NOMO-1 treated with dmso at 0.1 percent for 144 hours (cell line): ENCODE data around the gene MFAP3L.

ENCODE experiments used
- DNase-seq: peaks from one replicate; lab custom pipeline; 2025; ENCODE audit not compliant: unreplicated experiment; lab: John Stamatoyannopoulos, UW

Gene MFAP3L

DNA sequence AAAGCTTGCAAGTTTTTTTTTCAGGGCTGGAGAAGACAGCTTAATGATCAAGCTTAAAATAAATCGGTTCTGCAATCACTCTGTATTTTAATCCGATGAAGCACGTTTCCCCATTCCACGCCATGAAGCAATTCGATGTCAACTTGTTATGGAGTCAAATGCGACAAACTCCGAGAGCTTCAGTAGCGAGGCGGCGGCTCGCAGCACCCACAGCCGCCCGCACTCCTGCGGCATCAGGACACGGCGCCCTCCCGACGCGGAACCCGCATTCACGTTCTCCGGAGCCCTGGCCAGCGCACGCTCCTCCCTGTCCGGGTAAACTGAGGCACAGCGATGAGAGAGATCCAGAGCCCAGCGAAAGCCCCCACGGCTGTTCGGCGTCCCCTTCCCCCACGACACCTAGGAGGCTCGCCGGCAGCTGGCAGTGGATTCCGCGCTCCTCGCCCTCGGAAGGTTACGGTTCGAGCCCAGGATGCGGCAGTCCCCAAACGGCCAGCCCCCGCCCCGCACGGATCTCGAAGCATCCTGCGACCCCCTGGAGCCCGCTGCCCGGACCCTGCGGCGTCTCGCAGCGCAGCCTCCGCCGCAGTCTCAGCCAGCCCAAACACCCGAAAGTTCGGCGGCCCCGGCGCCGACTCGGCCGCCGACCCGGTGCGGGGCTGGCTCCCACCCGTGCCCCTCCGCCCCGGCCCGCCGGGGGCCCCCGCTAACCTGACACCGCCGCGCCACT is 507 bp downstream of the MFAP3L start:
- no peak for DNase-seq

DNA sequence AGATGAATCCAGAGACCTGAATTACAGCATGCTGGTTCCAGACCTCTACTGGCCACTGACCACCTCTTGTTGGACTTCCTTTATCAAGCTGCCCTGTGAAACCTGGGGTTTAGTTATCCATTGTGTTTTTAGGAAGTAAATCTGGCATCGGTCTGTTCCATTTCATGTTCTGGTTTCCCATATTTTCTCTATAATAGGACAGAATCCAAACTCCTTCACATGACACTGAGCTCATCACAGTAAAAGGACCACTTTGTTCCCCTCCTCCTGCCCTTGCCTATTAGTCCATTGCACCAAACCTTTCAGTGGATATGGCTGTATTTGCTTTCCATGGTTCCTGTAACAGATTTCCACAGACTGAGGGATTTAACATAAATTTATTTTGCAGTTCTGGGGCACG is 4.0 kb downstream of the MFAP3L start:
- no peak for DNase-seq

DNA sequence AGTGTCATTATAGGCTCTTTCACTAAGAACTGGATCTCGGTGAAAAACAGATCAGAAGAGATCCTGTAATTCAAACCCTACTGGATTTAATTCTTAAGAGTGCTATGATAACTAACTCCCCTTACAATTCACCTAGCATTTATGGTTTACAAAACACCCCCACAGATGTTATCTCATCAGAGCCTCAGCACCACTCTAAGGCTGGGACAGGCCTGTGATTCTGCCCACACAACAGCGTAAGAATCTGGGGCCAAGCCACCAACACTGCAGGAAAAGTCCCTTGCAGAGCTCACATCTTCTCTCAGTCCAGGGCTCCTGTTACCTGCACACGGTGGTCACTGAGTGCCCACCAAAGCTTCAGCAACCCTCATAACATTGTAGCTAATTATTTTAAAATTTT is 8.9 kb downstream of the MFAP3L start:
- no peak for DNase-seq

DNA sequence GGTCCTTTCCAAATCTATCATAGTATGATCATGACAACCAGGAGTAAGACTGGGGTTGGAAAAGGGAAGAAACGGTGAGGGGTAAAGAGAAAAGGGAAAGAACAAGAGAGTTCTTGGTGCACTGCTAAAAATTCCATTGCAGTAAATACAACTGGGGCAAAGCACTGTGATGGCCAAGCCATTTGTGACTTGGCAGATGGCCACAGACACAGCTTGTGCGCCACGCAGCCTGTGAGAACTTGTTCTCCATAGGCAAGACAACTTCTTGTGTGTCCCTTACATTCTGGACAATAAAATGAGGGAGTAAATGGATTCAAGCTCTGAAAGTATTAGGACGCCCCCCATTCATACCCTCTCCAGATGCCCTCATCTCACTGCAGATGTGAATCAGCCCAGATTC is 10.9 kb downstream of the MFAP3L start:
- DNase-seq, result no peak

DNA sequence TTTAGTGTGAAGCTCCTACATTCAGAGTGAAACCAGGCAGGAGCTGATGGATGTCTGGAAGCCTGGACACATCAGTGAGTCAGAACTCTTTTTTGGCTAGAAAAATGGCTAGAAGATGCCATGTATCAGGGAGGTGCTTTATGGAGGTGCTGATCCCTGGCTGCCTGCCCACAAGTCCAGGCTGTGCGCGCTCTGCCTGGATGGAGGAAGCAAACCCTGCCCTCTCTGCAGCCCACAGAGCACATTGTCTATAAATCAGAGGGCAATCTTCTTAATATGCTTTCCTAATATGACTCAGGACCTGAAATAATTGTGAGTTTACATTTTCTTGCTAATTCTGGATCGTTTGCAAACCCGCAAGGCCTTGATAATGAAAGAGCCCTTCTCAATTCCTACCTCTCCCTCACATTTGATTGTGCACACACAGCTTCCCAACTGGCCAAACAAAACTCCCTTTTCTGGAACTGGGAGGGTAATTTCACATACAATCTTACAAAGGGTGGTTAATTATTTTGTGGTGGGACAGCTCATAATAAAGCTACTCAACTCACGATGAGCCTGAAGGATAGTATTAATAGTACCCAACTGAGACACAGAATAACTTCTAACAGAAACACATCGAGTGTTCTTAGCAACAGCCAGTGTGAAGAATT is 11.7 kb downstream of the MFAP3L start:
- DNase-seq, result no peak

DNA sequence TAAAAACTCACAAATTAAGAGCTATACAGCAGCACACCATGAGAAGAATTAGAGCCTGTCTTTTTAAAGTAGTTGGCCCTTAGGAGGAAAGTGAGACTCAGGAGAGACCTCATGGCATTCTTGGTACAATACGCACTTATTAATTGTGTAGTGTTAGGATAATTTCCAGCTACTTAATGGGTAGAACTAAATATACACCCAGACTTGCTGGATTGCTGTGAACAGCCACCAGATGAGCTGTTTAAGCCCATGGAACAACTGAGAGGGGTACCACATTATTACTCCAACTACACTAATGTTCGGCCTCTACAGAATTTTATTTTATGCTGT is 13.6 kb downstream of the MFAP3L start:
- DNase-seq, result no peak

DNA sequence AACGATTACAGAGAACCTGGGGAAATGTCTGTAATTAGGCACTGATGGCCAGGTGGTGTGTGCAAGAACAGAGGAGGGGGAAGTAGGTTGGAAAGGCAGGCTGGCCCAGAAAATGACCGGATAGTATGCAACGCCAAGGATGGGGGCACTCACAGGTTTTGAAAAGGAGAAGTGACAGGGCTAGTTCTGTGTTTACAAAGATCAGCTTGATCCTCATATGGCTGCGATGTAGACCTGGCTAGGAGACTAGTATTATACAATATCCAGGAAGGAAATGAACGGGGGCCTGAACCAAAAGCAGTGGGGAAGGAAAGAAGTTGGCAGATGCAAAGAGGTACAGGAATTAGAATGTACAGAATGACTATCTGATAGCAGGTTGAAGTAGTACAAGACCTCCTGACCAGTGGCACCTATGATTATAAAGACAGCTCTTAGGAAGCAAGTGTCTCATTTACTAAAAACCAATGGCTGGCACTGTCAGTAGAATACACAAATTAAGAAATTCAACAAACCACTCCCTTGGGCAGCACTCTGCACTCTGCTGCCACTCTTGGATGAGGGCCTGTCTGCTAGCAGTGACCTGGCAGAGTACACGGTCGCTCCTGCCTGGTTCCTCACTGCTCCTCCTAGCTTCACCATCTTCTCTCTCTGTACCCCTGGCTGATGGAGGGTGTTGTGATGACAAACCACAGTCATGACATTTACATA is 14.1 kb downstream of the MFAP3L start:
- DNase-seq, result peak; percentile 30

DNA sequence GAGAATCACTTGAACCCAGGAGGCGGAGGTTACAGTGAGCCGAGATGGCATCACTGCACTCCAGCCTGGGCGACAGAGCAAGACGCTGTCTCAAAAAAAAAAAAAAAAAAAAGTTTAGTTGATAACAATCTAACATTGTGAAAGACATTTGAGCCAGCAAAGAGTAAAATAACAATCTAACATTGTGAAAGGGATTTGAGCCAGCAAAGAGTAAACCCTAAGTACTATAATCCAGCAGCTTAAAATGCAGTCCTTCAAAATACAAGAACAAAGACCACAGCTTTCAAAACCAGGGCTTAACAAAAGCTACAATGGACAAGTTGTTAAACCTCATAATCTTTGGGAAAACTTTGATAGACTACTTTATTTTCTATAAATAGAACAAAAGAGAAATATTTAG is 16.9 kb downstream of the MFAP3L start:
- no peak for DNase-seq

DNA sequence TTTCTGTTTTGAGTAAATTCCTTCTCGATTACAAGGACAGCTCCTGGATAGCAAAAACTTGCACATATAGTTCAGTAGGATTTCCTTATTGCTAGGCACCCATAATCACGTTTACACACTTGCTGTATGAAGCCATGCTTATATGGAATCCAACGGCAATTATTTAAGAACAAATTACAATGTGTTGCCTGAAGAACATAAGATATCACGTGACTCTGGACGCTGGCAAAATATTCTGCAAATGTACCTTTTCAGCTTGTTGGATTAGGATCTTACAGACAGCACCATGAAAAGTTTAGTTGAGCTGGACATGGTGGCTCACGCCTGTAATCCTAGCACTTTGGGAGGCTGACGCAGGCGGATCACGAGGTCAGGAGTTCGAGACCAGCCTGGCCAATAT is 17.4 kb downstream of the MFAP3L start:
- no peak for DNase-seq

DNA sequence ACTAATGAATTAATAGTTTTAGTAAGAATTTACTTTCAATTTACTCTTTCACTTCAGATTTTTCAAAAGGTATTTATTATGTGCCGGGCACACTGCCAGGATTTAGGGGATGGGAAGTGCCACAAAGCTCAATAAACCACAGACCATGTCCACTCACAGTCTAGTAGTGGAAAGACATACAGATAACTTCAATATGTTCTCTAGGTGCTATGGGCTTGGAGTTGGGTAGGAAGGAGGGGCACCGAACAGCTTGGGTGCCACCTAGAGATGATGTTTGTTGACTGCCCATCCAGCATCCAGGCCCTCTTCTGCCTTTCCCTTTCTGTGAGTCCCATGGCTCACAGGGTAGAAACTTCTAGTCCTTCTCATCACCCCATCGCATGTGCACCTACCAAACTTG is 17.8 kb downstream of the MFAP3L start:
- no peak for DNase-seq

DNA sequence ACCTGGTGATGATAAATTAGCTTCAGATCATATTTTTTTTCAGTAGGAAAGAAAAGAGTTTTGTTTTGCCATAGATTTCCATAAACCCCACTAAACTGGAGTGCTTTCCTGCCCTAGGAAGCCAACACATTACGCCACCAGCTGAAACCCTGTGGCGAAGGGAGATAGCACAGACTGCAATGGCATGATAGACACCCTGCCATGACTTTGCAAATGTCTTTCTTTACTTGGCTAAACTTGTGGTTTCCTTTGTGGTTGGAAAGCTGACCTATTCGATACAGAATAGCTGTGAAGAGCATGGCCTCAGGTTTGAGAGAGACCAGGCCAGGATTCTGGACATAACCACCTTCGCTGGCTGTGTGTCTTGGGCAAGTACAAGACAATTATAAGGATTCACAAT is 19.1 kb downstream of the MFAP3L start:
- DNase-seq, result peak; percentile 17

DNA sequence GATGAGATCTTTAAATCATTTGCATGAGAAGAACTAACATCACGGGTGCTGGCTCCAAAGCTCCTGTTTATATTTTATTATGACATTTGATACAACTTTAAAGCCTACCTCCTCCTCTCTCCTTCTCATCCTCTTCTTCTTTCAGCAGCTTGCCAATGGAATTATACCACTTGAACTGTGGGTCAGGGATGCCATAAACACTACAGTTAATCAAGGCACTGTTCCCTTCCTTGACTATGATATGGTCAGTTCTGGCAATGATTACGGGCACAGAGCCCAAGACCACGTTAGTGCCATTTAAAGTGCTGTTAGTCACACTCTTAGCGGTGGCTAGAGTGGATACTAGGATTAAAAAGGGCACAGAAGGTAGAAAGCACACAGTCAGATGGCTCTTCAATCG is 20.7 kb downstream of the MFAP3L start:
- DNase-seq, result no peak

DNA sequence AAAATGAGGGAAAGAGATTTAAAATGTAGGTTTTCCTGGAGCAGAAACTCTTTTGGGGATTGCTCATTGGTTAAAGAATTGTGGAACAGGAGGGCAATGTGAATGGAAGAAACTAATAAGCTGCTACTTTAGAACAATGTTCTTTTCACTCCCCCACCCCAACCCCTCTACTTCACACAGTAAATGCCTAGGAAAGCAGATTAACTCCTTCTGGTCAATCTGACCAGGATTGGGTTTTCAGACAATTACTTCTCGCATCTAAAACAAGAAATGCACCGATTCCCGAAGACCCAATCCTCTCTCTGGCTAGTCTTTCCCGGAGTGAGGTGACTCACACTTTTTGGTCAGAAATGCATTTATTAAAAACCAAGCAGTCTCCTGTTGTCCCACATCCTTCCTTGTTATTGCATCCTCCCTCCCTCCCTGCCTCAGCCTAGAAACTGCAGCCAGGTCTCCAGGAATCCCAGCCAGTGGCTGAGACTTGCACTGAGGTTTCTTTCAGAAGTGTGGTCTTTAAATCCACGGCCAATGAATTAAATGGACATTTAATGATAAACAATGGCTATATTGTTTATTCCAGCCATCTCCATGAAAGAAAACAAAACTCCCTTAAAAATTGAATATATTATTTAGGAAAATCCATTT is 21.4 kb downstream of the MFAP3L start:
- DNase-seq, result no peak

DNA sequence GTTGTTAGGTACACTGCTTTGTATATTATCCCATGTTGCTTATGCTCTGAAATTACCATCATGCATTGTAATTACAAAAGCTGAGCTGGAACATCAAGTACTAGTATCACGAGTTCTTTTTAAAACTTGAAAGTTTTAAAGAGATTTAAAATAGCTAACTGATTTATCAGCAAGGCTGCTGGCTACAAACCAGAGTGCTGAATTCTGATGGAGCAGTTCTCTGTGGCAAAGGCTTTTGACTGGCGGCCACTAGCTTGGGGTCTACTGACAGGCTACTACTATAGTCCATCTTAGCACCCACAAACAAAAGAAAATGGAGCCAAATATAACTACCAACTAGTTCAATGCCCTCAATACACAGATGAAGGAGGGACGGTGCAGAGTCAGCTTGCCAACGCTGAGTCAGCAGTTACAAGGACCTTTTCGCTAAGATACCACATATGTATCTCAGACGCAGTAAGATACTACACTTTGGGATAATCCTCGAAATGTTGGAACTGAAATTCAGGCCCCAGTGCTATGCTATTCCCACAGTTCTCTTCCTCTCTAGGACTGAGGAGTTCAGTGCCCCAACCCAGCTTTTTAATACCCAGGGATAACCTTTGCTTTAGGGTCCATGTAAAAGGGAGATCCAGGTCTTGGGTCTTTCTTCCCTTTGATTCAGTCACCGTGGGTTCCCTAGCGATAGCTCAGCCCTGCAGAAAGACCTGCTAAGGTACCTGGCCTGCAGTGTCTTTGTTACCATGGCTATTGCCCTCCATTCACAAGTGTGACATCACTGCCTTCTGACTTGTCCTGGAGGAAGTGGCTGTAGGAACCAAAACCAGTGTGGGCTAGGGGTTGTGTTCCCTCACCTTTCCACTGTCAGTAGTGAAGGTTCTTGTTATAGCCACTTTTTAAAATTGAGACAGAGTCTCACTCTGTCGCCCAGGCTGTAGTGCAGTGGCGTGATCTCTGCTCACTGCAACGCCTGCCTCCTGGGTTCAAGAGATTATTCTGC is 22.8 kb downstream of the MFAP3L start:
- DNase-seq, result no peak

DNA sequence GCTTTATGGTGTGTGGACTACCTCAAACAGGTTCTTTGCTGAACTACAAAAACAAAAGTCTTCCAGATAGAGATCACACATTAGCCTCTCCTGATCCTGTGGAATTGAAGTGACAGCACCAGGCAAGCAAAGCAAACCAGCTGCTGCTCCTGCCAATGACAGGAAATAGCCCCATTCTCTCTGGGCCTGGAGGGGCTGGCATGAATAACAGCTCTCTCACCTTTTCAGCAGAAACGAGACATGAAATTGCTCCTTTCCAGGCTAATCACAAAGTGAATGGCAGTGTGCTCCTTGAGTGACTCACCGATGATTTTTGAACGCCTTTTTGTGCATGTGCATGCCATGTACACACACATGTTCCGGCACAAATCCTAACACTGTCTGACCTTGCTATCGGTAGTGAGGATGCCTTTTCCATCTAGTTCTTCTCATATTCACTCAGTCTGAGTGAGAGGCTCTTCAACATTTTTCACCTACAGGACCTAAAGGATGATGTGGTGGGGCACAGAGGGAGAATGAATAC is 24.4 kb downstream of the MFAP3L start:
- no peak for DNase-seq

DNA sequence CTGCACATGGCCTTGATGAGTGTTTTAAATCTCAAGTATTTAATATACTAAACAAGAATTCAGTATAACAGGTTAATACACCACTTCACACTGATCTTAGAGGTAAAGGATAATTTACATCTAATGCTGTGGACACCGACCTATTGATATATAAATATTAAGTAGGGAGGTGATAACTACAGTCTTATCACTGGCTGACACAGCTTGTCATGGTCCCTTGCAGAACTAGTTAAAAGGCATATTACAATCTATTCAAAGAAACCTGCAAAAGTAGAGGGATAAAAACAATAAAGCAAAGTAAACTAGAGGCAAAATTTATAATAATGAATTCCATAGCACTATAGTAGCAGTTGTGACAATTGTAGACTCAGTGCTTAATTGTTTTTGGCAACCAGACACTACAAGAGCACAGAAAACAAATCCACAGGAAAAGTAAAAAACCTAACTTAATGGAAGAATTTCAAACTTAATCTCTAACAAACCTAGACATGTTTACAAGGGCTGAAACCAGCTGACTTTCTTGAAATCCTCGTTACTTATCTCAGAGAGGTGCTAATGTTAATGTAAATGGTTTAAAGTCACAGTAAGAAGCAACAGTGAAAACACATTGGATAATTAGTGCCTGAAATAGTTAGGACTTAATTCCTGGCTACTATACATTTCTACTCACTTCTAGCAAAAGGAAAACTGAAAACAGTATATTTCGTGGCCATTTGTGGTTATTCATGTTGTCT is 25.0 kb downstream of the MFAP3L start:
- DNase-seq, result no peak

DNA sequence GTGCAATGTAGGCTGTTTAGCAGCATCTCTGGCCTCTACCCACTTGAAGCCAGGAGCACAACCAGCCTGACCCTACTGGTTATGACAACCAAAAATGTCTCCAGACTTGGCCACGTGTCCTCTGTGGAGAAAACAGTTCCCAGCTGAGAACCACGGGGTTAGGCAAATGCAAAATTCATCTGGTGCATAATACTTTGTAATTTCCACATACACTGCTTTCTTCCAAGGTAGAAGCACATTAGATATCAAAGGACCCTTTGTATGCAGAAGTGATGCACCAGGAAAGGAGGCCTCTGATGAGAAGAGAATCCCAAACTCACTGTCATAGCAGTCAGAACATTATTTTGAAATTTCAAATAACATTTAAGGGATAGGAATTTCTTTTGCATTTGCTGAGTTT is 26.3 kb downstream of the MFAP3L start:
- DNase-seq, result no peak

DNA sequence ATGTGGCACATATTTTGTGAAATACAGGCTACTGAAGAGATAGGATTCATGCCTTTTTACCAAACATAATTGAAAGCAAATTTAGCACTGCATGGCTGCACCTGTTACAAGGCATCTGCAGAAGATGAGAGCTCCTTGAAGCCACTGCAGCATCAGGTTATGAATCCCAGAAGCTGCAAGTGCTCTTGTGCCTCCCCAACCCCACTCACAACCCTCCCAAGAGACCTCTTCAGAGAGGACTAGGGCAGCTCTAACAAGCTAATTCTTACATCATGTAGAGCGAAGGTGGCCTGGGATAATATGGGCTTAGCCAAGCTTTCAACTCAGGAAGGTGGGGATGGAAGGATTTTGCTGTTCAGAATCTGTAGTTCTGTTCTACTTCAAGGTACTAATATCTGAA is 27.2 kb downstream of the MFAP3L start:
- DNase-seq, result no peak

DNA sequence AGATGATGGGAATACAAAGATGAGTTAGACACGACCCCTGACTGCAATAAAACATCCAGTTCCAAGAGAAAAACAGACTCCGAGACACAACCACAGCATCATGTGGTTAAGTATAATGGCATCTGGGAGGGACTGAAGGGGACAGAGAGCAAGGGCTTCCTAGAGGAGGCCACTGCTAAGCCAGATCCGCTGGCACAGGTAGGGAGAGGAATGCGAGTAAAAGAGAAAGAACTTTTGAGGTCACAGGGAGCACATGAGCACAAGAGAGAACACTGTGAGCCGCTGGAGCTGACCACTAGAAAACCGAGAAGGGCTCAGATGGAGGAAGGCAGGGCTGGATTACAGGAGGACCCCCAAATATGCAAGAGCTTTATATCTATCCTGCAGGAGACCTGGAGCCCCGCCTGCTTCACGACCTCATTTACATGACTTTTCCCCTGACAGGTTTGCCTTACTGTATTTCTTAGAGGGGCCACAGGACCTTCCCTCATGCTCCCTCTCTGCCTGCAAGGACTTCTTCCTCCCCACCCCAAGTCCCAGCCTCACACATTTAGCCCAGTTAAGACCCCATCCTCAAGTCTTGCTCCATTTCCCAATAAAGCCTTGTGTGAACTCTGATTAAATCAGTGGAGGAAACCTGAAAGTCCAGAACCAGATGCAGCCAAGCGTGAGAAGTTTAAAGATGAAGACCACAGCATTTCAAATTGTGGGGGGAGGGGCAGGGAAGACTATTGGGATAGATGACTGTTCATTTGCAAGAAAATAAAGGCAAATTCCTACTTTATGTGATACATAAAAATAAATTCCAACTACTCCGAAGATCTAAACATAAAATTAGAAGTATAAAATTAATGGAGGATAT is 29.6 kb downstream of the MFAP3L start:
- no peak for DNase-seq
